ENCODE results near the gene TSPAN7. TPM values are rescaled to one million over a fixed set of nuclear protein-coding genes. Genes with fewer than 3 reads are reported as not detected.

TSPAN7 gene
- total and polyA plus RNA-seq, 9 of the 15 experiments (the other 6 are each of a cell fraction or from before 2014, with no cell fraction given) = 0.07 to 0.29 (median 0.12) TPM; not detected in 1

DNA sequence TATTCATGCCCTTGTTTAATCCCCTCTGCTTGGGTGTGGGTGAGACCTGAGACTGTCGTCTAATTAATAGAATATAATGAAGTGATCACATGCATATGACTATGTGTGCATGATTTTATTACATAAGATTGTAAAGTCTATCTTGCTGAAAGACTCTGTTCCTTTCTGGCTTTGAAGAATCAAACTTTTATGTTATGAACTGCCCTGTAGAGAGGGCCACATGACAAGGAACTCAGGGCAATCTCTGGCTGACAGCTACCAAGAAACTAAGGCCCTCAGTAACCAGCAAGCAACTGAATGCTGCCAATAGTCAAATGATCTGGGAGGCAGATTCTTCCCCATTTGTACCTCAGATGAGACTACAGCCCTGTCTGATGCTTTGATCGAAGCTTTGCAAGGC, 13.5 kb downstream of the TSPAN7 start:
- Histone ChIP-seq H4K20me1 (replicated peaks; ENCODE audit: control insufficient read depth, insufficient read depth, low read length) (no peaks in the 10 kb centered on the region), H3K9me1 (ENCODE audit: control insufficient read depth, insufficient read depth, low read length) (no peaks in the 10 kb centered on the region), H3K27me3 (ENCODE audit: control insufficient read depth in 2 of 2, insufficient read depth in 2 of 2, low read length in 2 of 2) (no peaks in the 10 kb centered on the region), H3K4me1 (replicated peaks in 1 of 2; ENCODE audit: control insufficient read depth in 2 of 2, insufficient read depth in 2 of 2, low read length in 2 of 2) (no peaks in the 10 kb centered on the region), H3K4me2 (ENCODE audit: insufficient read depth, low read length) (no peak overlapping the region), H3K79me2 (ENCODE audit: control insufficient read depth, insufficient read depth, low read length) (no peaks in the 10 kb centered on the region), H3K9me3 (replicated peaks; ENCODE audit: control insufficient read depth, insufficient read depth, low read depth, low read length) (no peaks in the 10 kb centered on the region), H2AFZ (ENCODE audit: low read depth, low read length) (no peak overlapping the region), H3K4me3 (no peak overlapping the region), H3K9ac (ENCODE audit: insufficient read depth in 1 of 2, low read depth in 2 of 2, low read length in 2 of 2) (no peak overlapping the region), H3K36me3 (ENCODE audit: control insufficient read depth, insufficient read depth, low read length) (no peaks in the 10 kb centered on the region), H3K27ac (ENCODE audit: extremely low read depth, low read depth, low read length) (no peak overlapping the region)
- CTCF ChIA-PET (ENCODE audit: low intra/inter-chr PET ratio) = no interaction called here
- TF ChIP-seq, protein P1, sequence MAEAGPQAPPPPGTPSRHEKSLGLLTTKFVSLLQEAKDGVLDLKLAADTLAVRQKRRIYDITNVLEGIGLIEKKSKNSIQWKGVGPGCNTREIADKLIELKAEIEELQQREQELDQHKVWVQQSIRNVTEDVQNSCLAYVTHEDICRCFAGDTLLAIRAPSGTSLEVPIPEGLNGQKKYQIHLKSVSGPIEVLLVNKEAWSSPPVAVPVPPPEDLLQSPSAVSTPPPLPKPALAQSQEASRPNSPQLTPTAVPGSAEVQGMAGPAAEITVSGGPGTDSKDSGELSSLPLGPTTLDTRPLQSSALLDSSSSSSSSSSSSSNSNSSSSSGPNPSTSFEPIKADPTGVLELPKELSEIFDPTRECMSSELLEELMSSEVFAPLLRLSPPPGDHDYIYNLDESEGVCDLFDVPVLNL (CRISPR knock-in tag; IDR thresholded peaks at IDR 0.05; ENCODE audit: low read depth) = no peak
- TF ChIP-seq ZNF274 (IDR thresholded peaks at IDR 0.05; ENCODE audit: borderline replicate concordance, low read depth, low read length) (no peak), ZNF589 (CRISPR knock-in tag; IDR thresholded peaks at IDR 0.05; ENCODE audit: low read depth) (no peak), COPS2 (conservative IDR thresholded peaks at IDR 0.05) (no peak), NEUROD1 (IDR thresholded peaks at IDR 0.05; ENCODE audit: borderline replicate concordance, low read depth, low read length, partially characterized antibody) (no peak), TCF7L2 (IDR thresholded peaks at IDR 0.05; ENCODE audit: low read depth, low read length) (no peak), NFXL1 (CRISPR knock-in tag; IDR thresholded peaks at IDR 0.05) (no peak), HMGN3 (IDR thresholded peaks at IDR 0.05; ENCODE audit: borderline replicate concordance, extremely low read depth, insufficient read length, low read depth, low read length) (no peak), HCFC1 (IDR thresholded peaks at IDR 0.05; ENCODE audit: low read depth, low read length) (no peak), XRCC3 (IDR thresholded peaks at IDR 0.05) (no peak), DDX20 (tag; IDR thresholded peaks at IDR 0.05; ENCODE audit: low read depth) (no peak), TAL1 (IDR thresholded peaks at IDR 0.05) (no peak), FOXK1 (CRISPR knock-in tag; IDR thresholded peaks at IDR 0.05; ENCODE audit: borderline replicate concordance) (no peak), CBX8 (IDR thresholded peaks at IDR 0.05; ENCODE audit: borderline replicate concordance, extremely low read depth, low read depth, low read length, poor library complexity, severe bottlenecking) (no peak), ATF1 (CRISPR knock-in tag; IDR thresholded peaks at IDR 0.05) (no peak), ATF1 (tag; IDR thresholded peaks at IDR 0.05) (no peak), MIER1 (IDR thresholded peaks at IDR 0.05; ENCODE audit: low read depth) (no peak), SMAD3 (CRISPR knock-in tag; conservative IDR thresholded peaks at IDR 0.05) (no peak)
- TF ChIP-seq, protein P2, sequence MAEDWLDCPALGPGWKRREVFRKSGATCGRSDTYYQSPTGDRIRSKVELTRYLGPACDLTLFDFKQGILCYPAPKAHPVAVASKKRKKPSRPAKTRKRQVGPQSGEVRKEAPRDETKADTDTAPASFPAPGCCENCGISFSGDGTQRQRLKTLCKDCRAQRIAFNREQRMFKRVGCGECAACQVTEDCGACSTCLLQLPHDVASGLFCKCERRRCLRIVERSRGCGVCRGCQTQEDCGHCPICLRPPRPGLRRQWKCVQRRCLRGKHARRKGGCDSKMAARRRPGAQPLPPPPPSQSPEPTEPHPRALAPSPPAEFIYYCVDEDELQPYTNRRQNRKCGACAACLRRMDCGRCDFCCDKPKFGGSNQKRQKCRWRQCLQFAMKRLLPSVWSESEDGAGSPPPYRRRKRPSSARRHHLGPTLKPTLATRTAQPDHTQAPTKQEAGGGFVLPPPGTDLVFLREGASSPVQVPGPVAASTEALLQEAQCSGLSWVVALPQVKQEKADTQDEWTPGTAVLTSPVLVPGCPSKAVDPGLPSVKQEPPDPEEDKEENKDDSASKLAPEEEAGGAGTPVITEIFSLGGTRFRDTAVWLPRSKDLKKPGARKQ (CRISPR knock-in tag; IDR thresholded peaks at IDR 0.05) = no peak
- TF ChIP-seq, protein P3, sequence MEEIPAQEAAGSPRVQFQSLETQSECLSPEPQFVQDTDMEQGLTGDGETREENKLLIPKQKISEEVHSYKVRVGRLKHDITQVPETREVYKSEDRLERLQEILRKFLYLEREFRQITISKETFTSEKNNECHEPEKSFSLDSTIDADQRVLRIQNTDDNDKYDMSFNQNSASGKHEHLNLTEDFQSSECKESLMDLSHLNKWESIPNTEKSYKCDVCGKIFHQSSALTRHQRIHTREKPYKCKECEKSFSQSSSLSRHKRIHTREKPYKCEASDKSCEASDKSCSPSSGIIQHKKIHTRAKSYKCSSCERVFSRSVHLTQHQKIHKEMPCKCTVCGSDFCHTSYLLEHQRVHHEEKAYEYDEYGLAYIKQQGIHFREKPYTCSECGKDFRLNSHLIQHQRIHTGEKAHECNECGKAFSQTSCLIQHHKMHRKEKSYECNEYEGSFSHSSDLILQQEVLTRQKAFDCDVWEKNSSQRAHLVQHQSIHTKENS (CRISPR knock-in tag; IDR thresholded peaks at IDR 0.05) = no peak
- TF ChIP-seq, protein P4, sequence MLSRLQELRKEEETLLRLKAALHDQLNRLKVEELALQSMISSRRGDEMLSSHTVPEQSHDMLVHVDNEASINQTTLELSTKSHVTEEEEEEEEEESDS (CRISPR knock-in tag; IDR thresholded peaks at IDR 0.05) = no peak
- intact Hi-C loops (cut with micrococcal nuclease) = no loop called here
- FAIRE-seq (no peak), ATAC-seq (no peak), DNase-seq (ENCODE audit: extremely low read depth in 1 of 4, low spot score in 3 of 4) (no peak)
- POLR2A ChIA-PET = no interaction called here
- BruUV-seq (replicated peaks) = no TSS peak
- WGBS (ENCODE audit: insufficient coverage, low coverage, missing lambda C conversion rate) = 0% methylated on average over 2 of the region's 2 CpGs
- in situ Hi-C loops (cut with MboI) = no loop called here
